ENCODE data around the gene KLK6. TPM values are rescaled to one million over a fixed set of nuclear protein-coding genes. Genes with fewer than 3 reads are reported as not detected.

KLK6 gene
- total and polyA plus RNA-seq, 8 donors, result not detected

- Histone ChIP-seq H3K4me1 (no peaks in the 10 kb centered on the region), H3K9me3 (no peaks in the 10 kb centered on the region), H3K36me3 (no peaks in the 10 kb centered on the region), H3K27ac (no peak overlapping the region), H3K27me3 (peaks cover 0 to 18% (median 2%) of the 10 kb centered on the region in 4 donors), H3K4me3 (no peak overlapping the region)
- intact Hi-C loops (cut with DNase I), result no loop called here
- 2 to 4% methylated on average over 36 of the region's 36 CpGs for WGBS, 2 donors
- no peak for FAIRE-seq
- peak; percentile 21 to 68 (median 64) for DNase-seq
- no peak for TF ChIP-seq CTCF (IDR thresholded peaks at IDR 0.05)
- peak; percentile 73 to 96 (median 80) for ATAC-seq
Measured at GRCh38 chr19:50909240-50910070, 59.9 kb downstream of the KLK6 start.

Other genes starting within 250 kb of the KLK6 start
- under 1 TPM in 5 of 6 donors, not detected in 1; 0.06 to 0.69 (median 0.19) TPM for gene SHANK1, start 249.8 kb downstream of the KLK6 start, total RNA-seq
- gene SHANK1, start 249.8 kb downstream of the KLK6 start, polyA plus RNA-seq, result under 1 TPM; 0.12 to 0.19 TPM
- gene CLEC11A, start 246.2 kb downstream of the KLK6 start, total RNA-seq, result 10 to 100 TPM in 1 of 6 donors, 1 to 10 TPM in 5; 1.3 to 14.6 (median 2.5) TPM
- 1 to 10 TPM; 4.7 to 7.4 TPM for gene CLEC11A, start 246.2 kb downstream of the KLK6 start, polyA plus RNA-seq
- gene GPR32, start 199.1 kb downstream of the KLK6 start, total RNA-seq, result not detected
- not detected for gene GPR32, start 199.1 kb downstream of the KLK6 start, polyA plus RNA-seq
- gene ACP4, start 179.2 kb downstream of the KLK6 start, total RNA-seq, result not detected
- not detected for gene ACP4, start 179.2 kb downstream of the KLK6 start, polyA plus RNA-seq
- gene KLK1, start 145.8 kb downstream of the KLK6 start, total RNA-seq, result 1,000 to 10,000 TPM in 3 of 6 donors, 100 to 1,000 TPM in 3; 607 to 1,981 (median 1,041) TPM
- 100 to 1,000 TPM; 683 to 756 TPM for gene KLK1, start 145.8 kb downstream of the KLK6 start, polyA plus RNA-seq
- gene KLK15, start 136.0 kb downstream of the KLK6 start, total RNA-seq, result not detected
- under 1 TPM; 0.07 to 0.27 TPM for gene KLK15, start 136.0 kb downstream of the KLK6 start, polyA plus RNA-seq
- gene KLK3, start 114.7 kb downstream of the KLK6 start, total RNA-seq, result not detected
- gene KLK3, start 114.7 kb downstream of the KLK6 start, polyA plus RNA-seq, result under 1 TPM; 0.05 to 0.27 TPM
- not detected for gene KLK2, start 96.2 kb downstream of the KLK6 start, total RNA-seq
- gene KLK2, start 96.2 kb downstream of the KLK6 start, polyA plus RNA-seq, result under 1 TPM; 0.09 to 0.27 TPM
- gene KLK4, start 58.2 kb downstream of the KLK6 start, total RNA-seq, result under 1 TPM in 1 of 6 donors, not detected in 5; 0.41 TPM
- not detected for gene KLK4, start 58.2 kb downstream of the KLK6 start, polyA plus RNA-seq
- not detected for gene KLK5, start 16.6 kb downstream of the KLK6 start, total RNA-seq
- under 1 TPM in 1 of 2 donors, not detected in 1; 0.11 TPM for gene KLK5, start 16.6 kb downstream of the KLK6 start, polyA plus RNA-seq
- not detected for gene KLK7, start 14.3 kb upstream of the KLK6 start, total RNA-seq
- gene KLK7, start 14.3 kb upstream of the KLK6 start, polyA plus RNA-seq, result under 1 TPM in 1 of 2 donors, not detected in 1; 0.46 TPM
- gene KLK8, start 32.0 kb upstream of the KLK6 start, total RNA-seq, result not detected
- gene KLK8, start 32.0 kb upstream of the KLK6 start, polyA plus RNA-seq, result not detected
- 1 to 10 TPM in 1 of 6 donors, under 1 TPM in 5; 0.15 to 1.7 (median 0.44) TPM for gene KLK10, start 50.1 kb upstream of the KLK6 start, total RNA-seq
- under 1 TPM; 0.53 to 0.63 TPM for gene KLK10, start 50.1 kb upstream of the KLK6 start, polyA plus RNA-seq
- 10 to 100 TPM in 4 of 6 donors, 1 to 10 TPM in 2; 6.7 to 24.2 (median 11.4) TPM for gene KLK11, start 57.0 kb upstream of the KLK6 start, total RNA-seq
- 10 to 100 TPM; 15.5 to 28.9 TPM for gene KLK11, start 57.0 kb upstream of the KLK6 start, polyA plus RNA-seq
- not detected for gene KLK12, start 65.4 kb upstream of the KLK6 start, total RNA-seq
- not detected for gene KLK12, start 65.4 kb upstream of the KLK6 start, polyA plus RNA-seq
- gene KLK13, start 95.5 kb upstream of the KLK6 start, total RNA-seq, result 1 to 10 TPM in 4 of 6 donors, under 1 TPM in 1, not detected in 1; 0.59 to 5.3 (median 1.3) TPM
- gene KLK13, start 95.5 kb upstream of the KLK6 start, polyA plus RNA-seq, result 1 to 10 TPM; 2.8 to 6.4 TPM
- gene KLK14, start 113.3 kb upstream of the KLK6 start, total RNA-seq, result under 1 TPM in 3 of 6 donors, not detected in 3; 0.20 to 0.32 (median 0.31) TPM
- gene KLK14, start 113.3 kb upstream of the KLK6 start, polyA plus RNA-seq, result under 1 TPM; 0.61 to 0.77 TPM
- 1 to 10 TPM; 2.9 to 8.2 (median 4.0) TPM for gene CTU1, start 138.8 kb upstream of the KLK6 start, total RNA-seq
- 1 to 10 TPM; 1.4 to 3.2 TPM for gene CTU1, start 138.8 kb upstream of the KLK6 start, polyA plus RNA-seq
- 1 to 10 TPM in 3 of 6 donors, under 1 TPM in 3; 0.19 to 4.1 (median 1.2) TPM for gene SIGLEC9, start 155.3 kb upstream of the KLK6 start, total RNA-seq
- gene SIGLEC9, start 155.3 kb upstream of the KLK6 start, polyA plus RNA-seq, result 1 to 10 TPM in 1 of 2 donors, under 1 TPM in 1; 0.80 to 1.0 TPM
- 1 to 10 TPM in 2 of 6 donors, under 1 TPM in 4; 0.12 to 3.0 (median 0.45) TPM for gene SIGLEC7, start 172.7 kb upstream of the KLK6 start, total RNA-seq
- gene SIGLEC7, start 172.7 kb upstream of the KLK6 start, polyA plus RNA-seq, result under 1 TPM; 0.12 to 0.23 TPM